ENCODE data around the gene ZNF608. TPM values are rescaled to one million over a fixed set of nuclear protein-coding genes. Genes with fewer than 3 reads are reported as not detected.

Gene ZNF608
- total and polyA plus RNA-seq, 4 donors: 9.5 to 83.2 (median 20.4) TPM

DNA sequence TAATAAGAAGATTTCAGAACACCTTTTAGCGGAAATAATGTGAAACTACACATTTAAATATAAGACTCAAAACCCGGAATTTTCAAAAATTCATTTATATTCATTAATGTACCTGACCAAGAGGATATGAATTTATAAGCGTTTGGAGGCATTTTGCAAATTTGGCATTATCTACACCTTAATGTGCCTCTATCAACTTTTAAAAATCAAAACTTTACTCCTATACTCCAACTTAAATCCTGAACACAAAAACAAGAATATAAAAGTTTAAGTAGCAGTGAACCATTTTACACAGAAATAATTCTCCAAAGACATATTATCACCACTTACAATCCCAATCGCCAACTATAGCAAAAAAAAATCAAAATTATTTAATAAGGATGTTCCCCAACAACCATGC lies 3.9 kb downstream of the ZNF608 start:
- ATAC-seq (ENCODE audit: insufficient read depth, low FRiP score) (no peak), DNase-seq (no peak)
- Histone ChIP-seq H3K4me3 (no peak overlapping the region), H3K4me1 (ENCODE audit: control insufficient read depth in 5 of 5, insufficient read depth in 5 of 5, low read length in 5 of 5) (peaks cover 1 to 57% (median 34%) of the 10 kb centered on the region in 5 donors), H3K36me3 (ENCODE audit: control insufficient read depth in 4 of 4, insufficient read depth in 4 of 4, low read length in 4 of 4) (no peaks in the 10 kb centered on the region), H3K9ac (ENCODE audit: insufficient read depth in 1 of 2, low read length in 2 of 2) (peak overlapping the region in 1 of 2 donors; percentile 98), H3K27me3 (ENCODE audit: control insufficient read depth in 3 of 3, insufficient read depth in 3 of 3, low read length in 2 of 3) (no peaks in the 10 kb centered on the region), H3K9me3 (ENCODE audit: control insufficient read depth in 4 of 4, insufficient read depth in 3 of 4, low read length in 3 of 4) (no peaks in the 10 kb centered on the region), H3K27ac (ENCODE audit: low read depth in 1 of 2, low read length in 1 of 2) (no peak overlapping the region)
- WGBS, 2 donors: 41 to 67% methylated on average over 4 of the region's 4 CpGs
- TF ChIP-seq, protein P1, sequence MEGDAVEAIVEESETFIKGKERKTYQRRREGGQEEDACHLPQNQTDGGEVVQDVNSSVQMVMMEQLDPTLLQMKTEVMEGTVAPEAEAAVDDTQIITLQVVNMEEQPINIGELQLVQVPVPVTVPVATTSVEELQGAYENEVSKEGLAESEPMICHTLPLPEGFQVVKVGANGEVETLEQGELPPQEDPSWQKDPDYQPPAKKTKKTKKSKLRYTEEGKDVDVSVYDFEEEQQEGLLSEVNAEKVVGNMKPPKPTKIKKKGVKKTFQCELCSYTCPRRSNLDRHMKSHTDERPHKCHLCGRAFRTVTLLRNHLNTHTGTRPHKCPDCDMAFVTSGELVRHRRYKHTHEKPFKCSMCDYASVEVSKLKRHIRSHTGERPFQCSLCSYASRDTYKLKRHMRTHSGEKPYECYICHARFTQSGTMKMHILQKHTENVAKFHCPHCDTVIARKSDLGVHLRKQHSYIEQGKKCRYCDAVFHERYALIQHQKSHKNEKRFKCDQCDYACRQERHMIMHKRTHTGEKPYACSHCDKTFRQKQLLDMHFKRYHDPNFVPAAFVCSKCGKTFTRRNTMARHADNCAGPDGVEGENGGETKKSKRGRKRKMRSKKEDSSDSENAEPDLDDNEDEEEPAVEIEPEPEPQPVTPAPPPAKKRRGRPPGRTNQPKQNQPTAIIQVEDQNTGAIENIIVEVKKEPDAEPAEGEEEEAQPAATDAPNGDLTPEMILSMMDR (IDR thresholded peaks at IDR 0.05; ENCODE audit: control extremely low read depth, extremely low read depth): no peak

DNA sequence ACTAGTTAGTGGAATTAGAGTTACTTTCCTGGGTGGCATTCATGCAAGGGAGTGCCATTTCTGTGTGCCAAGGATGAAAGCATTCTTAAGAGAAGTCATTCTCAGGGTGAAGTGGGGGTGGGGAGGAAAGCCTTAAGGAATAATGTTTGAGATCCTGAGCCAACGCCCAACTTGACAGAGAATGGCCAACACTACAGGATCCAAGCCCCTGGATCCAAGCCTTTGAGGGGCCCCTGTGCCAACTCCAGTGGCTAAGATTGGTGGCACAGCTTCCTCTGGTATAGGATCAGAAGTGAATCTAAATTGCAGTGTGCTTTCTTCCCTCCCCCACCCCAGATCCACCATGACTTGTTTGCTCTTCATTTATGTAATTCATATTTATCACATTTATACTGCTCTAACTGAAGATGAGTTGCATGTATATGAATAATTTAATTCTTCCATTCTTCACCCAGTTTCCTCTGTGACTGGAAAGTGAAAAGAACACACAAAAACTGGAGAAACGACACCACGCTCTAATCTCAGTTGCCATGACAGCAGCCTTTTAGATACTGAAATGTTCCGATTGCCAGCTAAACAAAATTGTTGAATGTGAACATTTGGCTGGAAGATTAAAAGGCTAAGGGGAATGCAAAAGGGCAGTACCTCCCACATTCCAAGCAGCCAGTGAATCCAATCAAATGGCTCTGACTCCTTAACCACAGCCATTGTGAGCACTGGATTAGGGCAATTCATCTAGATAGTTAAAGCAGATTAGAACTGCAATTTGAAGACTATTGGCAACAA lies 4.5 kb downstream of the ZNF608 start:
- peak overlapping the region in 1 of 2 donors; percentile 77 for H3K27ac ChIP-seq (ENCODE audit: low read depth in 1 of 2, low read length in 1 of 2)
- 29 to 61% methylated on average over 4 of the region's 4 CpGs for WGBS, 2 donors
- no peaks in the 10 kb centered on the region for H3K27me3 ChIP-seq (ENCODE audit: control insufficient read depth in 3 of 3, insufficient read depth in 3 of 3, low read length in 2 of 3)

DNA sequence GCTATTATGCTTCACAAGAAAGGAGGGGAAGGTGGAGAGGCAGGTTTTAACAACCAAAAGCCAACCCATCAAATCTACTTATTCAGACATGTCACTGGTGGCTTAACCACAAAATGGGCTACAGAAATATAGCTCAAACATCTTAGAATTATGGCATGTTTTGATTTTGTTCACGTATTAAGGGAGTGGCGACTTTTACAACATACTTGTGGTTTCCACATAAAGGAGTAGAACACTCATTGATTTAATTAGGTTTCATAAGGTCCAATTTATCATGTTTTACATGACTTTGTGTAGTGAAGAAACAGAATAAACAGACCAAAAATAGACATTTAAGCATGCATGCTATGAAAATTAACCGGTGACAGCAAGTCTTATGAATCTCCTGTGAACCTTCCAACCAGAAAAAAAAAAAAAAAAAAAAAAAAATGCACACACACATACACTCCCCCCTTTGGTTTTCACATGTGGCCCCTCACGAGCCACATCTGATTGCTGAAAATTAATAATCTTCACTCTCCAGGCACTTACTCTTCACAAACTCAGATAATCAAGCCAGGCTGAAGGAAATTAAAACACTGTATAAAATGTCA lies 5.4 kb downstream of the ZNF608 start:
- Histone ChIP-seq H3K9ac (ENCODE audit: insufficient read depth in 1 of 2, low read length in 2 of 2) (peak overlapping the region in 1 of 2 donors; percentile 34), H3K36me3 (ENCODE audit: control insufficient read depth in 4 of 4, insufficient read depth in 4 of 4, low read length in 4 of 4) (no peaks in the 10 kb centered on the region), H3K27ac (ENCODE audit: low read depth in 1 of 2, low read length in 1 of 2) (no peak overlapping the region), H3K4me1 (ENCODE audit: control insufficient read depth in 5 of 5, insufficient read depth in 5 of 5, low read length in 5 of 5) (peaks cover 1 to 70% (median 39%) of the 10 kb centered on the region in 5 donors), H3K27me3 (ENCODE audit: control insufficient read depth in 3 of 3, insufficient read depth in 3 of 3, low read length in 2 of 3) (no peaks in the 10 kb centered on the region), H3K9me3 (ENCODE audit: control insufficient read depth in 4 of 4, insufficient read depth in 3 of 4, low read length in 3 of 4) (no peaks in the 10 kb centered on the region), H3K4me3 (no peak overlapping the region)
- WGBS, 2 donors: 43 to 48% methylated on average over 4 of the region's 4 CpGs
- TF ChIP-seq, protein P1 (IDR thresholded peaks at IDR 0.05; ENCODE audit: control extremely low read depth, extremely low read depth): no peak
- ATAC-seq (ENCODE audit: insufficient read depth, low FRiP score) (no peak), DNase-seq (peak in 1 of 3 donors; percentile 47)

More for the DNA sequence above, 4.5 kb downstream of the ZNF608 start:
- ATAC-seq (ENCODE audit: insufficient read depth, low FRiP score): peak; percentile 42
- Histone ChIP-seq H3K9ac (ENCODE audit: insufficient read depth in 1 of 2, low read length in 2 of 2) (peak overlapping the region in 1 of 2 donors; percentile 98), H3K36me3 (ENCODE audit: control insufficient read depth in 4 of 4, insufficient read depth in 4 of 4, low read length in 4 of 4) (no peaks in the 10 kb centered on the region), H3K4me3 (no peak overlapping the region), H3K9me3 (ENCODE audit: control insufficient read depth in 4 of 4, insufficient read depth in 3 of 4, low read length in 3 of 4) (no peaks in the 10 kb centered on the region), H3K4me1 (ENCODE audit: control insufficient read depth in 5 of 5, insufficient read depth in 5 of 5, low read length in 5 of 5) (peaks cover 1 to 63% (median 34%) of the 10 kb centered on the region in 5 donors)
- TF ChIP-seq, protein P1 (IDR thresholded peaks at IDR 0.05; ENCODE audit: control extremely low read depth, extremely low read depth): no peak
- peak; percentile 77 to 95 (median 91) for DNase-seq
